WTC11 (cell line): ENCODE measurements around the gene FKBP1A. TPM values are rescaled to one million over a fixed set of nuclear protein-coding genes. Genes with fewer than 3 reads are reported as not detected.

Source experiments
- ATAC-seq: fragments of 200-7000 bp; cut with Tn5 transposase; 2 replicates; pipeline ENCODE4 v1.10.0; 2021; ENCODE audit warnings: mild to moderate bottlenecking, moderate library complexity
- CTCF ChIA-PET: fragments of 300-600 bp; sonication (Branson Sonifier 250); formaldehyde crosslinking; loops from one replicate; lab custom pipeline; 2021; ENCODE audit warnings: antibody characterized with exemption; lab: Charles Lee
- POLR2A ChIA-PET: fragments of 350-600 bp; sonication (Branson Sonifier 250); formaldehyde crosslinking; loops from one replicate; lab custom pipeline; 2021; ENCODE audit warnings: antibody characterized with exemption; lab: Charles Lee
- DNase-seq: peaks from one replicate; pipeline ENCODE4 v3.0.0; 2021; ENCODE audit warnings: low spot score
- H3K27ac Mint-ChIP-seq: 2 replicates; pipeline ENCODE4 v1.8.0; 2021; ENCODE audit warnings: mixed read lengths
- H3K27me3 Mint-ChIP-seq: 2 replicates; pipeline ENCODE4 v1.8.0; 2021; ENCODE audit warnings: low read depth, mild to moderate bottlenecking, moderate library complexity, mixed read lengths
- H3K36me3 Mint-ChIP-seq: 2 replicates; pipeline ENCODE4 v1.8.0; 2021; ENCODE audit warnings: mixed read lengths
- H3K4me1 Mint-ChIP-seq: 2 replicates; pipeline ENCODE4 v1.8.0; 2022; ENCODE audit warnings: mixed read lengths
- H3K4me3 Mint-ChIP-seq: 2 replicates; pipeline ENCODE4 v1.8.0; 2021; ENCODE audit warnings: mild to moderate bottlenecking, moderate library complexity, mixed read lengths
- H3K9me3 Mint-ChIP-seq: 2 replicates; pipeline ENCODE4 v1.8.0; 2021; ENCODE audit warnings: mixed read lengths
- CREB1 ChIP-seq: sonication (generic); formaldehyde crosslinking; IDR thresholded peaks from 2 replicates; pipeline ENCODE4 v1.8.0; 2023; ENCODE audit warnings: mild to moderate bottlenecking, missing genetic modification reagents
- FOXJ3 ChIP-seq: sonication (generic); formaldehyde crosslinking; IDR thresholded peaks from 2 replicates; pipeline ENCODE4 v1.9.0; 2021; ENCODE audit warnings: missing genetic modification reagents, mild to moderate bottlenecking, borderline replicate concordance
- GRHL2 ChIP-seq: fragments of 250-450 bp; sonication (Bioruptor Pico); IDR thresholded peaks from 2 replicates; pipeline ENCODE4 v1.8.0; 2022; ENCODE audit warnings: mild to moderate bottlenecking, moderate library complexity; ENCODE audit not compliant: insufficient replicate concordance, severe bottlenecking
- IRF2 ChIP-seq: sonication (generic); formaldehyde crosslinking; IDR thresholded peaks from 2 replicates; pipeline ENCODE4 v1.8.0; 2022; ENCODE audit warnings: low read depth, missing genetic modification reagents, borderline replicate concordance
- KAT7 ChIP-seq: sonication (generic); formaldehyde crosslinking; IDR thresholded peaks from 2 replicates; pipeline ENCODE4 v1.8.1; 2023; ENCODE audit warnings: missing genetic modification reagents, mild to moderate bottlenecking, borderline replicate concordance
- MXD4 ChIP-seq: fragments of 250-450 bp; sonication (Bioruptor Pico); IDR thresholded peaks from 2 replicates; pipeline ENCODE4 v1.8.0; 2021; ENCODE audit warnings: mild to moderate bottlenecking, moderate library complexity, borderline replicate concordance
- NFYB ChIP-seq: sonication (generic); formaldehyde crosslinking; conservative IDR thresholded peaks from 2 replicates; pipeline ENCODE4 v1.8.0; 2022; ENCODE audit warnings: low read depth, missing genetic modification reagents
- NR2C2 ChIP-seq: sonication (generic); formaldehyde crosslinking; IDR thresholded peaks from 2 replicates; pipeline ENCODE4 v1.8.0; 2022; ENCODE audit warnings: mild to moderate bottlenecking, missing genetic modification reagents
- PRRX2 ChIP-seq: fragments of 250-450 bp; sonication (Bioruptor Pico); IDR thresholded peaks from 2 replicates; pipeline ENCODE4 v1.8.0; 2021; ENCODE audit warnings: mild to moderate bottlenecking
- RELA ChIP-seq: sonication (generic); formaldehyde crosslinking; IDR thresholded peaks from 2 replicates; pipeline ENCODE4 v1.8.1; 2022; ENCODE audit warnings: missing genetic modification reagents, mild to moderate bottlenecking, borderline replicate concordance
- SOX15 ChIP-seq: fragments of 250-450 bp; sonication (Bioruptor Pico); IDR thresholded peaks from 2 replicates; pipeline ENCODE4 v1.9.0; 2021; ENCODE audit warnings: mild to moderate bottlenecking
- SP1 ChIP-seq: sonication (generic); formaldehyde crosslinking; conservative IDR thresholded peaks from 2 replicates; pipeline ENCODE4 v1.8.1; 2022; ENCODE audit warnings: missing genetic modification reagents
- TCF7 ChIP-seq: sonication (generic); formaldehyde crosslinking; IDR thresholded peaks from 2 replicates; pipeline ENCODE4 v1.8.0; 2022; ENCODE audit warnings: mild to moderate bottlenecking, low read depth, missing genetic modification reagents, moderate library complexity
- ZNF121 ChIP-seq: sonication (generic); formaldehyde crosslinking; IDR thresholded peaks from 2 replicates; pipeline ENCODE4 v1.8.0; 2023; ENCODE audit warnings: missing genetic modification reagents
- ZNF317 ChIP-seq: sonication (generic); formaldehyde crosslinking; IDR thresholded peaks from 2 replicates; pipeline ENCODE4 v1.8.1; 2023; ENCODE audit warnings: low read depth, mild to moderate bottlenecking, moderate library complexity, missing genetic modification reagents, borderline replicate concordance
- ZNF396 ChIP-seq: fragments of 250-450 bp; sonication (Bioruptor Pico); IDR thresholded peaks from 2 replicates; pipeline ENCODE4 v1.8.0; 2021; ENCODE audit warnings: mild to moderate bottlenecking, moderate library complexity, borderline replicate concordance
- total RNA-seq: library from RNA; stranded (reverse); gene quantifications from 3 replicates; pipeline ENCODE4 v1.2.3, GENCODE V29; 2021
- TF ChIP-seq, protein P1 (sequence below): sonication (generic); formaldehyde crosslinking; conservative IDR thresholded peaks from 2 replicates; pipeline ENCODE4 v1.8.1; 2022; ENCODE audit warnings: mild to moderate bottlenecking, missing genetic modification reagents
- TF ChIP-seq, protein P2 (sequence below): sonication (generic); formaldehyde crosslinking; IDR thresholded peaks from 2 replicates; pipeline ENCODE4 v1.8.1; 2023; ENCODE audit warnings: mild to moderate bottlenecking, missing genetic modification reagents, moderate library complexity
- TF ChIP-seq, protein P3 (sequence below): sonication (generic); formaldehyde crosslinking; IDR thresholded peaks from 2 replicates; pipeline ENCODE4 v1.8.1; 2022; ENCODE audit warnings: mild to moderate bottlenecking, moderate library complexity, missing genetic modification reagents
- TF ChIP-seq, protein P4 (sequence below): fragments of 250-450 bp; sonication (Bioruptor Pico); IDR thresholded peaks from 2 replicates; pipeline ENCODE4 v1.8.0; 2021; ENCODE audit warnings: mild to moderate bottlenecking
- TF ChIP-seq, protein P5 (sequence below): sonication (generic); formaldehyde crosslinking; IDR thresholded peaks from 2 replicates; pipeline ENCODE4 v1.8.1; 2023; ENCODE audit warnings: mild to moderate bottlenecking, missing genetic modification reagents
- TF ChIP-seq, protein P6 (sequence below): sonication (generic); formaldehyde crosslinking; IDR thresholded peaks from 2 replicates; pipeline ENCODE4 v1.8.1; 2022; ENCODE audit warnings: low read depth, missing genetic modification reagents, borderline replicate concordance
- TF ChIP-seq, protein P7 (sequence below): sonication (generic); formaldehyde crosslinking; IDR thresholded peaks from 2 replicates; pipeline ENCODE4 v1.8.0; 2023; ENCODE audit warnings: missing genetic modification reagents, mild to moderate bottlenecking, borderline replicate concordance
- TF ChIP-seq, protein P8 (sequence below): sonication (generic); formaldehyde crosslinking; IDR thresholded peaks from 2 replicates; pipeline ENCODE4 v1.8.1; 2022; ENCODE audit warnings: missing genetic modification reagents, borderline replicate concordance

Gene FKBP1A
- total RNA-seq, 1 experiment from 2014 or later = 218 TPM

DNA sequence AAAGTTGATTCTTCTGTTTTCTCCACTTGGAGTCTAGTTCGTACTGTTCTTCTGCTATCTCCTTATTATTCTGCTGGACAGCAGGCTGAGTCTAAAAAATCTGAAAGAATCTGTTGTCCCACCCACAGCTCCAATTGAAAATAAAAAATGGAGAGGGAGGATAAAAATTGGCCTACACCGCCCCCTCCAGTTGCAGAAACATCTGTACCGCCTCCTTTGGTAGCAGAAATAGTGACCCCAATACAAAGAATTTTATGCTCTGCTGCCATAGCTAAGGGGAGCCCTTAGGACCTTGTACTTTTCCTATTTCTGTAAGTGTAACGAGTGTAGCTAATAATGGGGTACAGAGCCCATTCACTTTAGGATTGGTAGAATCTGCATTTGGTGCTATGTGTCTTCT lies 4.9 kb upstream of the FKBP1A start:
- DNase-seq = no peak
- TF ChIP-seq SOX15 (CRISPR knock-in tag) (no peak), SP1 (no peak), NFYB (CRISPR knock-in tag) (no peak), ZNF317 (CRISPR knock-in tag) (no peak), PRRX2 (CRISPR knock-in tag) (no peak), MXD4 (CRISPR knock-in tag) (no peak), NR2C2 (CRISPR knock-in tag) (no peak), ZNF121 (CRISPR knock-in tag) (no peak), ZNF396 (no peak), KAT7 (CRISPR knock-in tag) (no peak), IRF2 (no peak)
- TF ChIP-seq, protein P1, sequence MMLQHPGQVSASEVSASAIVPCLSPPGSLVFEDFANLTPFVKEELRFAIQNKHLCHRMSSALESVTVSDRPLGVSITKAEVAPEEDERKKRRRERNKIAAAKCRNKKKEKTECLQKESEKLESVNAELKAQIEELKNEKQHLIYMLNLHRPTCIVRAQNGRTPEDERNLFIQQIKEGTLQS = no peak
- TF ChIP-seq, protein P2, sequence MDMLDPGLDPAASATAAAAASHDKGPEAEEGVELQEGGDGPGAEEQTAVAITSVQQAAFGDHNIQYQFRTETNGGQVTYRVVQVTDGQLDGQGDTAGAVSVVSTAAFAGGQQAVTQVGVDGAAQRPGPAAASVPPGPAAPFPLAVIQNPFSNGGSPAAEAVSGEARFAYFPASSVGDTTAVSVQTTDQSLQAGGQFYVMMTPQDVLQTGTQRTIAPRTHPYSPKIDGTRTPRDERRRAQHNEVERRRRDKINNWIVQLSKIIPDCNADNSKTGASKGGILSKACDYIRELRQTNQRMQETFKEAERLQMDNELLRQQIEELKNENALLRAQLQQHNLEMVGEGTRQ (CRISPR knock-in tag) = no peak
- Mint-ChIP-seq H3K36me3 (no peaks in the 10 kb centered on the region), H3K27ac (no peak overlapping the region), H3K4me1 (peaks cover 34% of the 10 kb centered on the region), H3K9me3 (peaks cover 15% of the 10 kb centered on the region), H3K4me3 (no peak overlapping the region), H3K27me3 (peaks cover 54% of the 10 kb centered on the region)
- no peak for ATAC-seq
- CTCF ChIA-PET = interaction anchor here (0.6 to 1.8 kb wide), 15 partner anchors 14 to 188 kb away, joined by 3 to 20 read pairs (median 5); partner anchors contain the start of gene RAD21L1
- POLR2A ChIA-PET = no interaction called here

DNA sequence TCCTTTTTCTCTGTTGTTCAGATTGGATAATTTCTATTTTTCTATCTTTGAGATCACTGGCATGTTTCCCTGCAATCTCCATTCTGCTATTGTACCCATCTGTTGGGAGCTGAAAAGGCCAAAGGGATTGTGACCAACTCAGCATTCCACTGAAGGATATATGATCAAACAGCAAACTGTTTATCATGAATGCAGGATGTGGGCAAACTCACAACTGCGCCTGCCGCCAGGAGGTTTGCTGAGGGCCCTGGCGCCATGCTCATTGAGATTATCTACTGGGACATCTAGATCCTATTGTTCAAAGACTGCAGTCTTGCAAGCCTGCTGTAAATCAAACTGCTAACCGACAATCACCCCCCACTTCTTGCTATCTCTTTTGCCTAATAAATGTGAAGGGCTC lies 3.8 kb upstream of the FKBP1A start:
- no peak overlapping the region for H3K27ac Mint-ChIP-seq
- peaks cover 37% of the 10 kb centered on the region for H3K4me1 Mint-ChIP-seq
- POLR2A ChIA-PET = no interaction called here
- no peak for DNase-seq
- peaks cover 47% of the 10 kb centered on the region for H3K27me3 Mint-ChIP-seq
- H3K4me3 Mint-ChIP-seq = no peak overlapping the region
- CTCF ChIA-PET = interaction anchor here (1.2 to 1.6 kb wide), 2 partner anchors 17 to 84 kb away, joined by 3 to 20 read pairs; no protein-coding TSS in a partner anchor
- H3K36me3 Mint-ChIP-seq = no peaks in the 10 kb centered on the region
- ATAC-seq = no peak
- peaks cover 8% of the 10 kb centered on the region; the same call in 1 of the 2 replicates for H3K9me3 Mint-ChIP-seq
- TF ChIP-seq, protein P3, sequence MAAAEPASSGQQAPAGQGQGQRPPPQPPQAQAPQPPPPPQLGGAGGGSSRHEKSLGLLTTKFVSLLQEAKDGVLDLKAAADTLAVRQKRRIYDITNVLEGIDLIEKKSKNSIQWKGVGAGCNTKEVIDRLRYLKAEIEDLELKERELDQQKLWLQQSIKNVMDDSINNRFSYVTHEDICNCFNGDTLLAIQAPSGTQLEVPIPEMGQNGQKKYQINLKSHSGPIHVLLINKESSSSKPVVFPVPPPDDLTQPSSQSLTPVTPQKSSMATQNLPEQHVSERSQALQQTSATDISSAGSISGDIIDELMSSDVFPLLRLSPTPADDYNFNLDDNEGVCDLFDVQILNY (CRISPR knock-in tag) = no peak
- TF ChIP-seq FOXJ3 (CRISPR knock-in tag) = no peak
- TF ChIP-seq, protein P4, sequence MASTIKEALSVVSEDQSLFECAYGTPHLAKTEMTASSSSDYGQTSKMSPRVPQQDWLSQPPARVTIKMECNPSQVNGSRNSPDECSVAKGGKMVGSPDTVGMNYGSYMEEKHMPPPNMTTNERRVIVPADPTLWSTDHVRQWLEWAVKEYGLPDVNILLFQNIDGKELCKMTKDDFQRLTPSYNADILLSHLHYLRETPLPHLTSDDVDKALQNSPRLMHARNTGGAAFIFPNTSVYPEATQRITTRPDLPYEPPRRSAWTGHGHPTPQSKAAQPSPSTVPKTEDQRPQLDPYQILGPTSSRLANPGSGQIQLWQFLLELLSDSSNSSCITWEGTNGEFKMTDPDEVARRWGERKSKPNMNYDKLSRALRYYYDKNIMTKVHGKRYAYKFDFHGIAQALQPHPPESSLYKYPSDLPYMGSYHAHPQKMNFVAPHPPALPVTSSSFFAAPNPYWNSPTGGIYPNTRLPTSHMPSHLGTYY (CRISPR knock-in tag) = no peak
- no peak for TF ChIP-seq GRHL2 (CRISPR knock-in tag)
- TF ChIP-seq PRRX2 (CRISPR knock-in tag) = no peak
- TF ChIP-seq RELA (CRISPR knock-in tag) = no peak
- TF ChIP-seq, protein P5, sequence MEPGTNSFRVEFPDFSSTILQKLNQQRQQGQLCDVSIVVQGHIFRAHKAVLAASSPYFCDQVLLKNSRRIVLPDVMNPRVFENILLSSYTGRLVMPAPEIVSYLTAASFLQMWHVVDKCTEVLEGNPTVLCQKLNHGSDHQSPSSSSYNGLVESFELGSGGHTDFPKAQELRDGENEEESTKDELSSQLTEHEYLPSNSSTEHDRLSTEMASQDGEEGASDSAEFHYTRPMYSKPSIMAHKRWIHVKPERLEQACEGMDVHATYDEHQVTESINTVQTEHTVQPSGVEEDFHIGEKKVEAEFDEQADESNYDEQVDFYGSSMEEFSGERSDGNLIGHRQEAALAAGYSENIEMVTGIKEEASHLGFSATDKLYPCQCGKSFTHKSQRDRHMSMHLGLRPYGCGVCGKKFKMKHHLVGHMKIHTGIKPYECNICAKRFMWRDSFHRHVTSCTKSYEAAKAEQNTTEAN (CRISPR knock-in tag) = no peak
- TF ChIP-seq CREB1 (CRISPR knock-in tag) = no peak
- TF ChIP-seq, protein P6, sequence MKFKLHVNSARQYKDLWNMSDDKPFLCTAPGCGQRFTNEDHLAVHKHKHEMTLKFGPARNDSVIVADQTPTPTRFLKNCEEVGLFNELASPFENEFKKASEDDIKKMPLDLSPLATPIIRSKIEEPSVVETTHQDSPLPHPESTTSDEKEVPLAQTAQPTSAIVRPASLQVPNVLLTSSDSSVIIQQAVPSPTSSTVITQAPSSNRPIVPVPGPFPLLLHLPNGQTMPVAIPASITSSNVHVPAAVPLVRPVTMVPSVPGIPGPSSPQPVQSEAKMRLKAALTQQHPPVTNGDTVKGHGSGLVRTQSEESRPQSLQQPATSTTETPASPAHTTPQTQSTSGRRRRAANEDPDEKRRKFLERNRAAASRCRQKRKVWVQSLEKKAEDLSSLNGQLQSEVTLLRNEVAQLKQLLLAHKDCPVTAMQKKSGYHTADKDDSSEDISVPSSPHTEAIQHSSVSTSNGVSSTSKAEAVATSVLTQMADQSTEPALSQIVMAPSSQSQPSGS = no peak
- TF ChIP-seq TCF7 (CRISPR knock-in tag) = no peak
- TF ChIP-seq, protein P7, sequence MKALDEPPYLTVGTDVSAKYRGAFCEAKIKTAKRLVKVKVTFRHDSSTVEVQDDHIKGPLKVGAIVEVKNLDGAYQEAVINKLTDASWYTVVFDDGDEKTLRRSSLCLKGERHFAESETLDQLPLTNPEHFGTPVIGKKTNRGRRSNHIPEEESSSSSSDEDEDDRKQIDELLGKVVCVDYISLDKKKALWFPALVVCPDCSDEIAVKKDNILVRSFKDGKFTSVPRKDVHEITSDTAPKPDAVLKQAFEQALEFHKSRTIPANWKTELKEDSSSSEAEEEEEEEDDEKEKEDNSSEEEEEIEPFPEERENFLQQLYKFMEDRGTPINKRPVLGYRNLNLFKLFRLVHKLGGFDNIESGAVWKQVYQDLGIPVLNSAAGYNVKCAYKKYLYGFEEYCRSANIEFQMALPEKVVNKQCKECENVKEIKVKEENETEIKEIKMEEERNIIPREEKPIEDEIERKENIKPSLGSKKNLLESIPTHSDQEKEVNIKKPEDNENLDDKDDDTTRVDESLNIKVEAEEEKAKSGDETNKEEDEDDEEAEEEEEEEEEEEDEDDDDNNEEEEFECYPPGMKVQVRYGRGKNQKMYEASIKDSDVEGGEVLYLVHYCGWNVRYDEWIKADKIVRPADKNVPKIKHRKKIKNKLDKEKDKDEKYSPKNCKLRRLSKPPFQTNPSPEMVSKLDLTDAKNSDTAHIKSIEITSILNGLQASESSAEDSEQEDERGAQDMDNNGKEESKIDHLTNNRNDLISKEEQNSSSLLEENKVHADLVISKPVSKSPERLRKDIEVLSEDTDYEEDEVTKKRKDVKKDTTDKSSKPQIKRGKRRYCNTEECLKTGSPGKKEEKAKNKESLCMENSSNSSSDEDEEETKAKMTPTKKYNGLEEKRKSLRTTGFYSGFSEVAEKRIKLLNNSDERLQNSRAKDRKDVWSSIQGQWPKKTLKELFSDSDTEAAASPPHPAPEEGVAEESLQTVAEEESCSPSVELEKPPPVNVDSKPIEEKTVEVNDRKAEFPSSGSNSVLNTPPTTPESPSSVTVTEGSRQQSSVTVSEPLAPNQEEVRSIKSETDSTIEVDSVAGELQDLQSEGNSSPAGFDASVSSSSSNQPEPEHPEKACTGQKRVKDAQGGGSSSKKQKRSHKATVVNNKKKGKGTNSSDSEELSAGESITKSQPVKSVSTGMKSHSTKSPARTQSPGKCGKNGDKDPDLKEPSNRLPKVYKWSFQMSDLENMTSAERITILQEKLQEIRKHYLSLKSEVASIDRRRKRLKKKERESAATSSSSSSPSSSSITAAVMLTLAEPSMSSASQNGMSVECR (CRISPR knock-in tag) = no peak
- TF ChIP-seq, protein P8, sequence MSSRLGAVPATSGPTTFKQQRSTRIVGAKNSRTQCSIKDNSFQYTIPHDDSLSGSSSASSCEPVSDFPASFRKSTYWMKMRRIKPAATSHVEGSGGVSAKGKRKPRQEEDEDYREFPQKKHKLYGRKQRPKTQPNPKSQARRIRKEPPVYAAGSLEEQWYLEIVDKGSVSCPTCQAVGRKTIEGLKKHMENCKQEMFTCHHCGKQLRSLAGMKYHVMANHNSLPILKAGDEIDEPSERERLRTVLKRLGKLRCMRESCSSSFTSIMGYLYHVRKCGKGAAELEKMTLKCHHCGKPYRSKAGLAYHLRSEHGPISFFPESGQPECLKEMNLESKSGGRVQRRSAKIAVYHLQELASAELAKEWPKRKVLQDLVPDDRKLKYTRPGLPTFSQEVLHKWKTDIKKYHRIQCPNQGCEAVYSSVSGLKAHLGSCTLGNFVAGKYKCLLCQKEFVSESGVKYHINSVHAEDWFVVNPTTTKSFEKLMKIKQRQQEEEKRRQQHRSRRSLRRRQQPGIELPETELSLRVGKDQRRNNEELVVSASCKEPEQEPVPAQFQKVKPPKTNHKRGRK (CRISPR knock-in tag) = no peak
